CD4-positive, alpha-beta T cell treated with Interleukin-17A for 4 hours (primary cell): ENCODE data around the gene MEGF6.

Experiments
- DNase-seq: peaks from one replicate; pipeline ENCODE4 v3.0.0-alpha.2; 2020; ENCODE audit warnings: mixed read lengths

MEGF6 gene

DNA sequence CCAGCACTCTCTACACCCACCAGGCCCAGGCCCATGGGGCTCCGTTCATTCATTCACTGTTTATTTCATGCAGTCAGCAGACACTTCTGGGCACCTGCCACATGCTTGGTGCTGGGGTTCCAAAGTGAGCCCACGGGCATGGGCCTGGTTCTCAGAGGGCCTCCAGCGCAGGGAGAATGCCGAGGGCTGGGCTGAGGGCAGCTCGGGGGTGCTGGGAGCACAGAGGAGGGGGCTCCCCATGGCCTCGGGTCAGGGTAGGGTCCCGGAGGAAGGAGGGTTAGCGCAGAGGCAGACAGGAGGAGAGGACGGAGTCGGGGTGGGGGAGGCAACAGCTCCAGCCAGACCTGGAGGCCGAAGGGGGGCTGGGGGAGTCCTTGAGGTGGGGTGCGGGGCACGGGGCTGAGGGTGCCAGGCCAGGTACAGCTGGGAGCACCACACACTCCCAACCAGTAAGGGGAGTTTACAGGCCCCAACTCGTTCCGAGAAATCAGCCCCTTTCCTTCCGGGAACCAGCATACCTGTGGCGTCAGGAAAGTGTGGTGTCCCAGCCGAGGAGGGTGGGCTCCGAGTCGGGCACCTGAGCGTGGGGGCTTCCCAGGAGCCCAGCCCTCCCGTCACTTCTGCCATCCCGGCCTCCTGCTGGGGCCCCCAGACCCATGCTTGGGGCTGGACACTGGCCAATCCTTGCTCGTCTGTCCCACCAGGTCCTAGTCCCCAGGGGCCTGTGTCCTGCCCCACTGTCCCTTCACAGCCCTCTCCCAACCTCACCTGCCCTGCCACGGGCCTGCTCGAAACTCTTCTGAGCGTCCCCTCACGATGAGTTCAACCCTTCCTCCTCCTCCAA lies 146.0 kb downstream of the MEGF6 start:
- no peak for DNase-seq

DNA sequence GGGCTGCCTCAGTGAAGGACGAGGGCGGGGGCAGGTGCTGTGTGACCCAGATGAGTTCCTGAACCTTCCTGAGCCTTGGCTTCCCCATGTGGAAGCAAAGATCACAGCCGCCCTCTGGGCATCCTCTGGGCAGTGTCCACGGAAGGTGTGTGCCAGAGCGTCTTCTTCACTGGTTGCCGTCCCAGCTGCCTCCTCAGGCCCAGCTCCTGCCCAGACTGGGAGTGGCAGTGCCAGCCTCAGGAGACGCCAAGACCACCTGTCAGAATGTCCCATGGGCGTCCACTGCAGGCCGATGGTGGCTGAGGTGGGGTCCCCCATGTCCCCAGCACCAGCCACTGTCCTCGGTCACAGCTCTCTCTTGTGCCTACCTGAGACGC lies 146.7 kb downstream of the MEGF6 start:
- DNase-seq: no peak

DNA sequence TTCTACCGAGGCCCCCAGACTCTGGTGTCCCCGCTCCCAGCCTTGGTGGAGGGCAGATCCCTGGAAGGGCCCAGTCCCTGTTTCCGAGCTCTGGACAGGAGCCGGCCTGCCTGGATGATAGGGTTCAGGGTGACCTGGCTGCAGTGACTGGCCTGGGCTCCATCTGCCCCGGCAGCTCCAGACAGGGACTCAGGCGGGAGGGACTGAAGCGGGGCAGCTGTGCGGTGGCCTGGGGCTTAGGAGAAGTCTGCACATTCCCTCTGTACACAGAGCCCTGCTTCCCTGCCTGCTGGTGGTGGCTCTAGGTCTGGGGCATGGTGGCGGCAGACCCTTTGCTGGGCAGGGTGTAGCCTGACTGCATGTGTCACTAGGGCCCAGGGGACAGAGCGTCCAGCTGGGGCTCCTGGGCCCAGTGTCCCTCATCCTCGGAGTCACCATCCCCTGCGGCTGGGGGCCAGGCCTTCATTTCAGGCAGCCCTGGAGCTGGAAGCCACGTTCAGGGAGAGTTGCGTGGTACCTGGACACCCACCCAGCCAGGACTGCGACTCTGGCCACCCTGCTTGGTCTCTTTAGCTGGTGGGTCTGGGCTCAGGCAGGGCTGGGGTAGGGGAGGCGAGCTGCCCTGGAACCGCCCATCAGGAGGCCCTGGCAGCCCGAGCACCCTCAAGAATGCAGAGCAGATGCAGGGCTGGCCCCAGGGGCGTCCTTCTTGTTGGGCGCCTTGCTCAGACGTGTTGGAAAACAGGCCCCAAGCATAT lies 147.2 kb downstream of the MEGF6 start:
- DNase-seq: no peak

DNA sequence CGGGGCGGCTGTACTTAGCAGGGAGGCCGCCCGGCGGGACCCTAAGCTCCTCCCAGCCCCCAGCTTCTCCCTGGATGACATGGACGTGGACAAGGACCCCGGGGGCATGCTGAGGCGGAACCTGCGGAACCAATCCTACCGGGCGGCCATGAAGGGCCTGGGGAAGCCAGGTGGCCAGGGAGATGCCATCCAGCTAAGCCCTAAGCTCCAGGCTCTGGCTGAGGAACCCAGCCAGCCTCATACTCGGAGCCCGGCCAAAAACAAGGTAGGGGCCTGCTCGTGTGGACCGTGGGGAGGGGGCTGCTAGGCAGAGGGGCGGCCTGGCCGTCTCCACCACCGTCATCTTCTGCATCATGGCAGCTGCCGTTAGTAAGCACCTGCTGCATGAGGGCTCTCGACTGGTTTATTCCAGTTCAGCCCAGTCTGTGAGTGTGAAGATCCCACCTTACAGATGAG lies 147.9 kb downstream of the MEGF6 start:
- DNase-seq: no peak

DNA sequence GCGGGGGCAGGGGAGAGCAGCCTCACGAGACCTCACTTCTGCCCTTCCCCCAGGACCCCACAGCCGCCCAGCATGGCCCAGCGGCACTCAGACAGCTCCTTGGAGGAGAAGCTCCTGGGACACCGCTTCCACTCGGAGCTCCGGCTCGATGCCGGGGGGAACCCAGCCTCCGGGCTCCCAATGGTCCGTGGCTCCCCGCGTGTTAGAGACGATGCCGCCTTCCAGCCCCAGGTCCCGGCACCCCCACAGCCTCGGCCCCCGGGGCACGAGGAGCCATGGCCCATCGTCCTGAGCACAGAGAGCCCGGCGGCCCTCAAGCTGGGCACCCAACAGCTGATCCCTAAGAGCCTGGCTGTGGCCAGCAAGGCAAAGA lies 148.3 kb downstream of the MEGF6 start:
- no peak for DNase-seq

DNA sequence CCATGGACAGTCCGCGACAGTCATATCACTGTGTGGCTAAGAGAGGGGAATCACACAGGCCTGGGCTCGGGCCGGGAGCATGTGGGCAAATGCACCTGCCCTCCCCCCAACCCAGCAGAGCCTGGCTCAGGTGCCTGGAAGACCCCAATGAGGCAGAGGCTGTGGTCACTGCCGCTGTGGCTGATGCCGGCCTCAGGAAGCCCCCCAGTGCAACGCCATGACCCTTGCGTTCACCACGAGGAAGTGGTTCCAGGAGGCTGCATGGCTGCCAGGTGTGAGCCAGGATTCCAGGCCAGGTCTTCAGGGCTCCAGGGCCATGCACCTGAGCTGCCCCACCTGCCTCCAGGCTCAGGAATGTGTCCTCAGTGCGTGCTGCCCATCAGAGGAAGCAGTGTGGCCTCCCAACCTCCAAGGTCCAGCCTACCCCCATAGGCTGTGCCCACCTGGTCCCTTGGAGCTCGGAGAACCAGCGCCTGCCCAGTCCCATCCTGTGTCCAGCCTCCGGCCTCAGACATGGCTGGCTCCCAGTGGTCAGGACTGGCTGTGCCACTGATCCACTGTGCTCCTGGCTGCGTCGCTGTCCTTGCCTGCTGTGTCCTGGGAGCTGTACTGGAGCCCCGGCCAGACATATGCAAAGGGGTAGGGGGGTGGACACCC lies 148.8 kb downstream of the MEGF6 start:
- DNase-seq: no peak

DNA sequence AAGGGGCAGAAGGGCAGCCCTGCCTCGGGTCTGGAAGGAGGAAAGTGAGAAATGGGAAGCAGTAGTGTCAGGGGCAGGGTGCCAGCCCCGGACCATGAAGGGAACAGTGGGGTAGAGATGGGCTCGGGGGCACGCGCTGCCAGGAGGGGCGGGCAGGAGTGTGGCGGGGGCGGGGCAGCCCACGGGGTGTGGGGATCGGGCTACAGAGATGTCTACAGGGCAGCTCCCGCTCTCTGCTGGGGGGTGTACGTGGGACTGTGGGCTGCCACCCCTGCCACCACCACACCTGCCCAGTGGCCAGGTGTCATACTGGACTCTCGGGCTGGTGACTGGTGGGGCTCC lies 149.4 kb downstream of the MEGF6 start:
- DNase-seq: no peak

DNA sequence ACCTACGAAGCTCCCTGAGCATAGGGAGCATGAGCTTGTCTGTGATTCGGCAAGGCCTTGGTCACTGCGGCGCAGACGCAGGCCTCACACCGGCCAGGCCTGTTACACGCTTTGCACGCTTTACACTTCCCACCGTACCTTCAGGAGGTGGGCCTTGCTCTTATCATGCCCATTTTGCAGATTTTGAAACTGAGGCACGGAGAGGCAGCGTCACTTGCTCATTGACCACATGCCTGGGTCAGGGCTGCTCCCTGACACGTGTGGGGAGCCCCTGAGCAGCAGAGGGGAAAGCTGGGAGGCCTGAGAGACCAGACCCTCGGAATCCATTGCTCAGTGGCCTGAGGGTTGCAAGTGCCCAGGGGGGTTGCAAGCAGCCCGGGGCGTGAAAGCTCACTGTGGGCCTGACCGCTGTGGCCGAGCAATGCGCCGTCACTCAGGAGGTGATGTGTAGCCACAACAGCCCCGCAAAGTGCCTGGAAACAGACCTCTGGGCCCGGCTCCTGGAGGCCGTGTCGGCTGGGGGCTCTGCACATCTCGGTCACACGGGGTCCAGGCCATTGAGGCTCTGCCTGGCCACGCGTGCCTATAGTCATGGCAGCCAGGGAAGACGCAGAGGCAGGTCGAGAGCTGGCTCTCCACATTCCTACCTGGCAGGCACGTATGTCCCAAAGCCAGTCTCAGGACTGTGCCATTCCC lies 149.9 kb downstream of the MEGF6 start:
- no peak for DNase-seq

DNA sequence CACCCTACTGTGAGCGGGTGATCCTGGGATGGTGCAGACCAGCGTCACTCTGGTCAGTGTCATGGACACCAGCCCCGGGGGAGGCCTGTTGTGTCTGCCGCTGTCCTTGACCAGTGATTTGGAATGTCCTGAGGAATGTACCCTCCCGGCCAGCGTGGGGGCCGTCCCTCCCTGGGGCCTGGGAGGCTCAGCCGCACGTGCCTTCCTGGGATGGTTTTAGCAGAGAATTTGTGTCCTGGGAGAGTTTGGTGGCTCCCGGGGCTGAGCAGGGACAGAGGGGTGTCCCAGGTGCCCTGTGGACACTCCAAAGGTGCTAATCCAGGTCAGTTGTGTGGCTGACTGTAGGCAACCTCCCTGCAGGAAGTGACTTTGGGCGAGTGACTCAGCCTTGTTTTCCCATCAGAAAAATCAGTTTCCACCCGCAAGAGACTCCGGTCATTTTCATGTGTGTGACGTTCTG lies 150.6 kb downstream of the MEGF6 start:
- DNase-seq: no peak

DNA sequence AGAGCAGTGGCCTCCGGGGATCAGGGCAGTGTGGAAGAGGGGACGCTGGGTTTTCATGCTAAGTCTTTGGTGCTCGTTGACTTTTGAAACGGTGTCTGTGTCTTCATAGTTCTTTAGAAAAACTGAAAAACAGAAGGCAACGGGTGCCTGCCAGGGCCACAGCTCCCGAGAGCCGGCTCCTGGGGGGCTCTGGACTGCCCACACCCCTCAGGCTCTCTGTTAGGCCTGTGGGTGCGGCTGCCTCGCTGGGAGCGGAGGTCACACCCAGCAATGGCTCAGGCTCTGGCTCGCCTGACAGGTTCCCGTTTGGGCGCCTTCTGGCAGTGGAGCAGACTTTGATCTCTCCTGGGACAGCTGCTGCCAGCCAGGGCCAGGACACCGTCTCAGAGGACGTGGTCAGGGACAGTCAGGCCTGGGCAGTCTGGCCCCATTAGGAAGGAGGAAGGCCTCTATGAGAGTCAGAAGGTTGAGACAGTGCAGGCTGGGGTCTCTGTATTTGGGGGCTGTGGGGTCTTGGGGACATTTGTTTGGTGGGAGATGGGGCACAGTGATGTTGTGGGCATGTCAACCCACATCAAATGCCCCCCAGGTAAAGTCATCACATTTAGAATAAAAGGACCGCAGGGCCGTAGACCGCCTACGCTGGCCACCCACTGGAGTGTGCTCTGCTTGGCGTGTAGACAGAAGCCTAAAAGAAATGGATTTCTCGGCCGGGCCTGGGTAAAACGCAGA lies 151.2 kb downstream of the MEGF6 start:
- no peak for DNase-seq

DNA sequence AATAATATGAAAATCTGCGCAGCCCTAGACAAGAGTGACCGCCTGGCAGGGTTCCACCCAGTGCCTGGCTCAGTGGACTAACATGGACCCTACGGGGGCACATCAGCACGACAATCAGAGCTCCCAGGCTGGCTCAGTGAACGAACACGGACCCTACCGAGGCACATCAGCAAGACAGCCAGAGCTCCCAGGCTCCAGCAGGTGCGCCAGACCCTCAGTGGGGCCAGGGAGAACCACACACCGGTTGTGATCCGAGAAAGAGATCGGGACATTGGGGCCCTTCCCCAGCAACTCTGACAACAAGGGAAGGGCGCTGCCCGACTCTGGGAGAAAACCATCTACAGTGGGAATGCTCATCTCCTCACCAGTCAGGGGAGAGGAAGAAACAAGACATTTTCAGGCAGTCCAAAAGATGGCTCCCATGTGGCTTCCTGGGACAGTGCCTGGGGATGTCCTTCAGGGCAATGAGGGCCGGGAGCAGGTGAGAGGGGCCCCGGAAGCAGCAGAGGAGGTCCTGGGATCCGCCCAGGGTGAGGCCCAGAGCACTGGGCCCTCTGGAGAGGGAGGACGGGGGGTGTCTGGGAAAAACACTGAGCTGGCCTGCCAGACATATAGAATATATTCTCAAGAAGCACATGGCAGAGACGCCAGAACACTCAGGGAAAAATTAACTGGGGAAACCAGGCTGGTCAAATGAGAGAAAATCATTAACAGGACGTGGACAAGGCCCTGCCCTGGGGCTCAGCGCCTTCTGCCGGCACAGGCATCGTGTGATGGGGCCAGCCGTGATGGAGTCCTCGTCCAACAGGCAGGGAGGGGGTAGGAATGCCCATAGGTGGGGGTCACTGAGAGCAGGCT lies 152.0 kb downstream of the MEGF6 start:
- no peak for DNase-seq

DNA sequence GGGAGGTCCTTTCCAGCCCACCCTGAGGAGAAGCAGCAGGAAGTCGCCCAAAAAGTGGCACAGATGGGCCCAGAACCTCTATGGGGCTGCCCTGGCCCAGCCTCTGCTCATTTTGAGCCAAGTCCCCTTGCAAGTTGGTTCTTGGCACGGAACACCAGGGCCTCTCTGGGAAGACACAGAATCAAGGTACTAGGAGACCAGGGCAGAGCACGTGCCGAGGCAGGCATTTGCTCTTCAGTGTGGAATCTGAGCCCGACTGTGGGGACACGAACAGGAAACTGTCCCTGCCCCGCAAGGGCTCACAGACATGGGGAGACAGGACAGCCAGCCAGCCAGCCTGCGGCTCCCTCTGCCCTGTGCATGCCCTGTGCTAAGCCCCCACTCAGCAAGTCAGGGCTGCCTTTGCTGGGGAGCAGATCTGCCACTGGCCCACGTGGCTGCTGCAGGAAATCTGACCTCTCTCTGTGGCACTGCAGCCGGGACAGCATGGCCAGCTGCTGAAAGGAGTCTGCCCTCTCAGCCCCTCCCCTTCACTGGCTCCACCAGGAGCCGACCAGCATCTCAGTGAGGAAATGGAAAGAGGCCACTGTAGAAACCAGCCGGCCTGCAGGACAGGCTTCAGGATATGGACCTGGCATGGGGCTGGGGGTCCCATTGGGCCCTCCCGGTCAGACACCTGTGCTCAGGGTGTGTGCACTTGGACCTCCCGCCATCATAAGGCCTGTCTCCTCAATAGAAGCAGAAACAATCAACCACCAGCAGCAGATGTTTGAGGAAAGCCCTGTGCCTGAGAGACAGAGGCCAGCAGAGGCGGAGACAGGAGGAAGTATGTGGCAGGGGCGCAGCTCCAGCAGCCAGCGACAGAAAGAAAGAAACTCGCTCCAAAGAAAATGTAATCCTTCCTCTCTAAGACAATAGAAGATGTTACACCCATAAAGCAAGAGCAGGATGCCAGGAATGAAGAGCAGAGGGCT lies 153.1 kb downstream of the MEGF6 start:
- DNase-seq: no peak

DNA sequence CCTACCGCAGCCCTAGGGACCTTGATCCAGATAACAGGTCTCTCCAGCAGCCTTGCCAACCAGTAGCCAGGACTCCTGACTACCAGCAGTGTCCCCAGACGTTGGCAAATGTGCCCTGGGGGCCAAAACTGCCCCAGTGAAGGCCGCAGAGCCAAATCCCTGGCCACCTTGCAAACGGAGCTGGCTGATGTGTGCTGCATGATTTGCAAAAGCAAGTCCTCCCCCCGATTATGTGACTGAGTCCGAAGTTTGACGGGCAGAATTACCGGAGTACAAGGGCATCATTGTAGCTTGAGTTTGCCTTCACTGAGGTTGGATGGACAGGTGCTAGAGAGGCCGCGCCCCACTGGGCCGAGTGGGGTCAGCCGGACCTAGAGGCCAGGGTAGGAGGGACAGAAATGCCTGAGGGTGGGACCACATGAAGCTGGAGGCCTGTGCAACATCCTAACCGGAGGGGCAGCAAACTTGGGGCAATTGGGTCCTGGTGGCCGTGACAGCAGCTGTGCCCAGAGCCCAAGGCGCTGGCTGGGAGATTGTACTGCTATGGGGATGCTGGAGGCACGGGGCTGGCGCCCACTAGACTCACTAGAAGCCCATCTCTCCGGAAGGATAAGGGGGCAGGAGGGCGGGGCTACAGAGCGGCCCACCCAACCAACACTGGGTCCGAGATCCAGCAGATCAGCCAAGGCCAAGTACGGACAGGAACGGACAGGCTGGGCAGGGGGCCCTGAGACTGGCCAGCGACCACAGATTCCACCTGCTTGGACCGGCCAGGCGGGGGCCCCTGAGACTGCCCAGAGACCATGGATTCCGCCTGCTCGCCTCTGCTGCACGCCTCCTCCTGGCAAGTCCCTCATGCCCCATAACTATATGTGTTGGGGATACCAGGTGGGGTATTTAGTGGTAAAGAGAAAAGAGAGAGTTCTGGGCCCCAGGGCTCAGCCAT lies 154.1 kb downstream of the MEGF6 start:
- no peak for DNase-seq

DNA sequence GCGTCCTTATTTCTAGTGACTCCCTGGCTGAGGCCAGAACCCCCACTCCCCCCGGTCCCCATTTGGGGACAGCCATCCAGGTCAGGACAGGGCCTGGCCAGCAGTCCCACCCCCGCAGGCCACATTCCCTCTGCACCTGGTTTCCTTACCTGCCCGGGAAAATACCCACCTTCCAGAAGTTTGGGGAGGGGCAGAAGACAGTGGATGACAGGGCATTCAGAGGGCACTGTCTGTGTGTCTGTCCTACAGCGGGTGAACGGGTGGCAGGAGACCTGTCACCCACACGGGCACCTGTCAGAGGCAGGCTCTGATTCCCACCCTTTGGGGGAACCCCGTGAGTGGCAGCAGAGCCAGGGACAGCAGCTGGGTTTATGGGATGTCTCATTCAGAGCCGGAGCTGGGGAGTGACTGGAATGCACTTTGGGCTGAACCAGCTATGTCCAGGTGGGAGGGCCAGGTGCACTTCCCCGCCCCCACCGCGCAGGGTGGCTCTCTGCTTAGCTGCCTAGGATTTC lies 154.8 kb downstream of the MEGF6 start:
- no peak for DNase-seq

DNA sequence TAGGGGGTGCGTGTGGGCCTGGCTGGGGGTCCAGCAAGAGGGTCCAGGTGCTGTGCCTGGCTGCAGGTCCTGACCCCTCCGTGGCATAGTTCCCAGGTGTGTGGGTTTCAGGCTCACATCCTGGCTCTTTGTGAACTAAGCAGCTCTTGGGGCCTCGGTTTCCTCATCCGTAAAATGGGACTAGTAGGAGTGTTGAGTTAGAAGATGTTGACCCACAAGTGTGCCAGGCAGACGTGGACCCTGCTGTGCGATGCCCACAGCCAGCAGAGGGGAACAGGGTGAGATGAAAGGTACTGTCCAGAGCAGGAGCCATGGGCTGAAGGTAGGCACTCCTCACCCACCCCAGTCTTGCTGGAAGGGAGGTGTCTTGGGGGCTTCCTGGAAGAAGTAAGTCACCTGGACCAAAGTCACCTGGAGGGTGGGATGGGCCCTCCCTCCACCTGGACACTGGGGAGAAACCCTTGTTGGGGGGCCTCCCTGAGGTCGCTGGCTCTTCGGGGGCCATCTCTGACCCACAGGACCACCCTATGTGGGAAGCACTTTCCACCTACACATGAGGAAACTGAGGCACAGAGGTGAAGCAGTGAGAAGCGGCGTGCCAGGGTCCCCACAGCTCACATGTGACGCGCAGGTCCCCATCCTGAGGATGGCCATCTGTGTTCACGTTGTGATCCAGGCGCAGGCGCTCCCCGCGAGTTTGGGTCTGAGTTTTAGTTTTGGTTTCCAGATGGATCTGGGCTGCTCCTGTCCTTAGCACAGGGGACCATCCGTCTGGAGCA lies 155.4 kb downstream of the MEGF6 start:
- no peak for DNase-seq

DNA sequence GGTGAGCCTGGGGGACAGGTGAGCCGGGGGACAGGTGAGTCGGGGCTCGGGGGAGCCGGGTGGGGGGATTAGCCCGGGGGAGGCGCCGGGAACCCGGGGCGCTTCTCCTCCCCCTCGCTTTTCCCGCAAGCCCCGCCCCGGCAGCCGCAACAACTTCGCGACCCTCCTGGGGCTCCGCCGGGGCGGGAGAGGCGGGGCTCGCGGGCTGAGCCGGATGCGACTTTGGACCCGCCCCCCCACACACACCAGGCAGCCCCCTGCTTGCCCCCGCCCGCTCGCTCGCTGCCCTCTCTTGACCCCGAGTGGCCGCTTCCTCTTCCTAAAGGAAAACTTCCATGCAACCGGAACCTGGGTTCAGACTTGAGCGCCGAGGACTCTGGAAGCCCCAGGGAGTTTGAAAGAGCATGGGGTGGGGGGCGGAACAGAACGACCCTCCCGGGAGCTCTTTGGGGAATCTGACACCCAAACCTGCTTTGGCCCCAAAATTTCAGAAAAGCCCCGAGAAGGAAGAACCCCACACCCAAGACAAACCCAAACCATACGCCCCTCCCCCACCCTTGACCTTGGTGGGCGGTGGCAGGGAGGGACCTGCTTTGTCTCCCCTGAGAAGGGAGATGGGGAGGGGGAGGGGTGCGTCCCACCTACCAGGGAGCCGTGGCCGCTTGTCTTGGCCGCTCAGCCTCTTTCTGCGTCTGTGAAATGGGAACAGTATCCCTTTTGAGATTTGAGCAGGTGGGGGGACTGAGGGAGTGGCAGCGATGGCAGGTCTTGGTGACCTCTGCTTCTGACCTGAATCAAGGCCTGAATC lies 156.3 kb downstream of the MEGF6 start:
- peak; percentile 49 for DNase-seq
